Measurements from ENCODE around the gene PCYOX1L.

Gene PCYOX1L

DNA sequence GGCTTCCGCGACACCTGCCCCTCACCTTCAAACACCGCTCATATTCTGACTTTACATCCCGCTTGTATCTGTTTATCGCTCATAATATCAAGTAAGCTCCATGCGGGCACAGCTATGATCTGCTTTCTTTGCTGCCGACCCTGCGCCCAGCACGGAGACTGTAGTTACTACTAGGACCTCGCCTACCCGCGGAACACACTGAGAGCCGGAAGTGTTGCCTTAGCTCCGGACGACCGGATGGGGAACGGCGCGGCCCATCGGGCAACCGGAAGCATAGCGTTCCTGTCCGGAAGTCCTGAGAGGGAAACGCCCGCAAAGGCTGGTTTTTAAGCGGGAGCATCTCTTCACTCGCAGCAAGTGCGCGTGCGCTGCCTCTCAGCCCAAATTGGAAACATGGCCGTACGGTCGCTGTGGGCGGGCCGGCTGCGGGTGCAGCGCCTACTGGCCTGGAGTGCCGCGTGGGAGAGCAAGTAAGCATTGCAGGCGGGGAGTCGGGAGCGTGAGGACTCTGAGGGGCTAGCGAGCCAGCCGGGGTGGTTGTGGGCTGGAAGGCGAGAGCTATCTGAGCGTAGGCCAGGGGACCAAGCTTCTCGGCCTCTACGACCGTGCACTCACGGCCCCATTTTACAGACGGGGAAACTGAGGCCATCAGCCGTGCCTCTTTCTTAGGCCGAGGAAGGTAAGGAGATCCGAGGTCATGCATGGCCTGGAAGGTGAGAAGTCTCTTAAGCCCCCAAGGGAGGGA, 12.5 kb upstream of the PCYOX1L start, which contains the start of gene GRPEL2:
GRPEL2 (plus strand) TSS at position 353 of the 745 bp plus-strand sequence; CDS start at position 394, 41 bp downstream.
- no peaks in the 10 kb centered on the region for H3K9me3 ChIP-seq
- H3K36me3 ChIP-seq: peaks cover 25% of the 10 kb centered on the region
- peaks cover 33 to 39% of the 10 kb centered on the region in 2 experiments for H3K4me1 ChIP-seq (ENCODE audit: control insufficient read depth in 1 of 2, insufficient read depth in 1 of 2, low read depth in 1 of 2, low read length in 1 of 2)
- H3K27me3 ChIP-seq: no peaks in the 10 kb centered on the region
- H3K4me3 ChIP-seq (ENCODE audit: low read depth in 1 of 2, low read length in 1 of 2): peak within 1 kb of the TSS; percentile 83 to 88
- peak within 1 kb of the TSS; percentile 80 for H3K27ac ChIP-seq
- TF ChIP-seq, protein P1, sequence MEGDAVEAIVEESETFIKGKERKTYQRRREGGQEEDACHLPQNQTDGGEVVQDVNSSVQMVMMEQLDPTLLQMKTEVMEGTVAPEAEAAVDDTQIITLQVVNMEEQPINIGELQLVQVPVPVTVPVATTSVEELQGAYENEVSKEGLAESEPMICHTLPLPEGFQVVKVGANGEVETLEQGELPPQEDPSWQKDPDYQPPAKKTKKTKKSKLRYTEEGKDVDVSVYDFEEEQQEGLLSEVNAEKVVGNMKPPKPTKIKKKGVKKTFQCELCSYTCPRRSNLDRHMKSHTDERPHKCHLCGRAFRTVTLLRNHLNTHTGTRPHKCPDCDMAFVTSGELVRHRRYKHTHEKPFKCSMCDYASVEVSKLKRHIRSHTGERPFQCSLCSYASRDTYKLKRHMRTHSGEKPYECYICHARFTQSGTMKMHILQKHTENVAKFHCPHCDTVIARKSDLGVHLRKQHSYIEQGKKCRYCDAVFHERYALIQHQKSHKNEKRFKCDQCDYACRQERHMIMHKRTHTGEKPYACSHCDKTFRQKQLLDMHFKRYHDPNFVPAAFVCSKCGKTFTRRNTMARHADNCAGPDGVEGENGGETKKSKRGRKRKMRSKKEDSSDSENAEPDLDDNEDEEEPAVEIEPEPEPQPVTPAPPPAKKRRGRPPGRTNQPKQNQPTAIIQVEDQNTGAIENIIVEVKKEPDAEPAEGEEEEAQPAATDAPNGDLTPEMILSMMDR (IDR thresholded peaks at IDR 0.05): no peak

DNA sequence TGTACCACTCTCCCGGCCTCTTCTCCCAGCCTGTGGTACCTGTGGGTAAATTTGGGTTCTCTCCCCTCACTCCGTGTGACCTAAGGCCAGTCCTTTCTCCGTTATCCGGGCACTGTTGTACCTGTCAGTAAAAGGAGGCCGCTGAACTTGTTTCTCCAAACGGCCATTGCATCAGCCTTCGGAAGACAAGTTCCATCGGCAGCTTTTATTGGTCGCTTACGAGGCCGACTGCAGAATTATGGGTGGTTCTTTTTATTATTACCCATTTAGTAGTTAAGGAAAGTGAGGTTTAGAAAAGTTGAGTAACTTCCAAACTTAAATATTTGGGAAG, 12.0 kb upstream of the PCYOX1L start:
- Histone ChIP-seq H3K9me3 (no peaks in the 10 kb centered on the region), H3K4me1 (ENCODE audit: control insufficient read depth in 1 of 2, insufficient read depth in 1 of 2, low read depth in 1 of 2, low read length in 1 of 2) (peaks cover 33 to 39% of the 10 kb centered on the region in 2 experiments), H3K4me3 (ENCODE audit: low read depth in 1 of 2, low read length in 1 of 2) (peak overlapping the region; percentile 83 to 88), H3K36me3 (peaks cover 30% of the 10 kb centered on the region), H3K27me3 (no peaks in the 10 kb centered on the region), H3K27ac (peak overlapping the region; percentile 80)
- TF ChIP-seq, protein P1 (IDR thresholded peaks at IDR 0.05): no peak

DNA sequence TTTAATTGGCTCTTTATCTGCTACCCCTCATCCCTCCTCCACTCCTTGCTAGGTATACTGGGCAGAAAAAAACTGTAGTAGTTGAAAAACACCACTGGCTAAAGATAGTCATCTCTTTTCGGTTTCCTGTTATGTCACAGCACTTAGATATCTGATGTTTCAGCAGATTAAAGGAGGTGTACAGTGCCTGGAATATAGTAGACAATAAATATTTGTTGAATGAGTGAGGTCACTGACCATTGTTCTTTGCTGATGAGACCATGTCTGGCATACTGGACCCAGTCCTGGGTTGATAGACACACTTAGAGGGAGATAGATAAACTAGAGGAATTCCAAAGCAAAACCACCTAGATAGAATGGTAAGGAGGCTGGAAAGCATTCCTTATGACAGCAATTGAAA, 9.3 kb upstream of the PCYOX1L start:
- Histone ChIP-seq H3K27me3 (no peaks in the 10 kb centered on the region), H3K9me3 (no peaks in the 10 kb centered on the region), H3K4me1 (ENCODE audit: control insufficient read depth in 1 of 2, insufficient read depth in 1 of 2, low read depth in 1 of 2, low read length in 1 of 2) (peaks cover 33 to 39% of the 10 kb centered on the region in 2 experiments), H3K4me3 (ENCODE audit: low read depth in 1 of 2, low read length in 1 of 2) (no peak overlapping the region), H3K36me3 (peaks cover 57% of the 10 kb centered on the region), H3K27ac (no peak overlapping the region)
- TF ChIP-seq, protein P1 (IDR thresholded peaks at IDR 0.05): no peak

DNA sequence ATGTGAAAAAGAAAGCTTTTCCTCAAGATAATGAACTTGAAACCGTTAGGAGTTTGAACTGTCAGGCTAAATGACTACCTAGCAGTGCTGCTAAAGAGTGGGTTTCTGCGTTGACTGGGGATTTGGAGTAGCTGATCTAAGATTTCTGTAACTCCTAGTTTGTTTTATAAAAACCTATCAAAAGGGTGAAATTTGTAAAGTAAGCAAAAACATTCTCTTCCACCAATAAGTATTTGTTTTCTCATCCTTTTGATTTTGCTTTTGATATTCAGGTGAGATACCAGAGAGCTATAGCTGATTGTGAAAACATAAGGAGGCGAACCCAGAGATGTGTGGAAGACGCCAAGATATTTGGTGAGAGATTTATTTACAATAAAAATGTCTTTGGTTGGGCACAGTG, 8.5 kb upstream of the PCYOX1L start:
- TF ChIP-seq, protein P1 (IDR thresholded peaks at IDR 0.05): no peak
- H3K27me3 ChIP-seq: no peaks in the 10 kb centered on the region
- no peaks in the 10 kb centered on the region for H3K9me3 ChIP-seq
- H3K36me3 ChIP-seq: peaks cover 66% of the 10 kb centered on the region
- no peak overlapping the region for H3K4me3 ChIP-seq (ENCODE audit: low read depth in 1 of 2, low read length in 1 of 2)
- peaks cover 30 to 32% of the 10 kb centered on the region in 2 experiments for H3K4me1 ChIP-seq (ENCODE audit: control insufficient read depth in 1 of 2, insufficient read depth in 1 of 2, low read depth in 1 of 2, low read length in 1 of 2)
- H3K27ac ChIP-seq: no peak overlapping the region

DNA sequence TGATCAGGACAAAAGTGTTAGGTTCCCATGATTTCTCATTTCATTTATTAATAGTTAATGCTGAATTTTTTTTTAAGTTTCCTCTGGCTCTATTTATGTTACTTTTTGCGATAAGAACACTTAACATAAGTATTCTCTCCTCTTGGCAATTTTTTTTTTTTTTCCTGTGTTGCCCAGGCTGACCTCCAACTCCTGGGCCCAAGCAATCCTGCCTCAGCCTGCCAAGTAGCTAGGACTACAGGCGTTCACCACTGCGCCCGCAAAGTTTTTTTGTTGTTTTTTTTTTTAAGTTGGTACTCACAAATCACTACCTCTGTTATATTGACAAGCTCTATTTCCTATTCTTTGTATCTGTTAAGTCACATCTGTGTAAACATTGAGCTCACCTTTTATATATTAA, 5.7 kb upstream of the PCYOX1L start:
- TF ChIP-seq, protein P1 (IDR thresholded peaks at IDR 0.05): no peak
- Histone ChIP-seq H3K4me3 (ENCODE audit: low read depth in 1 of 2, low read length in 1 of 2) (no peak overlapping the region), H3K27ac (no peak overlapping the region), H3K36me3 (peaks cover 73% of the 10 kb centered on the region), H3K4me1 (ENCODE audit: control insufficient read depth in 1 of 2, insufficient read depth in 1 of 2, low read depth in 1 of 2, low read length in 1 of 2) (peaks cover 5 to 13% of the 10 kb centered on the region in 2 experiments), H3K27me3 (no peaks in the 10 kb centered on the region), H3K9me3 (no peaks in the 10 kb centered on the region)

All from neutrophil (primary cell).